GM19463 (cell line): ENCODE results near the gene AFF4.
"Not testable (repeated sequence)": the region's sequence is repeated elsewhere in the genome, so short reads cannot be mapped to it uniquely, and the experiment has no call there.

Source experiments
- ATAC-seq: cut with Tn5 transposase; IDR thresholded peaks from one replicate; pipeline ENCODE4 v1.9.1; 2021; ENCODE audit warnings: mild to moderate bottlenecking, moderate library complexity; ENCODE audit not compliant: unreplicated experiment

The AFF4 gene, protein sequence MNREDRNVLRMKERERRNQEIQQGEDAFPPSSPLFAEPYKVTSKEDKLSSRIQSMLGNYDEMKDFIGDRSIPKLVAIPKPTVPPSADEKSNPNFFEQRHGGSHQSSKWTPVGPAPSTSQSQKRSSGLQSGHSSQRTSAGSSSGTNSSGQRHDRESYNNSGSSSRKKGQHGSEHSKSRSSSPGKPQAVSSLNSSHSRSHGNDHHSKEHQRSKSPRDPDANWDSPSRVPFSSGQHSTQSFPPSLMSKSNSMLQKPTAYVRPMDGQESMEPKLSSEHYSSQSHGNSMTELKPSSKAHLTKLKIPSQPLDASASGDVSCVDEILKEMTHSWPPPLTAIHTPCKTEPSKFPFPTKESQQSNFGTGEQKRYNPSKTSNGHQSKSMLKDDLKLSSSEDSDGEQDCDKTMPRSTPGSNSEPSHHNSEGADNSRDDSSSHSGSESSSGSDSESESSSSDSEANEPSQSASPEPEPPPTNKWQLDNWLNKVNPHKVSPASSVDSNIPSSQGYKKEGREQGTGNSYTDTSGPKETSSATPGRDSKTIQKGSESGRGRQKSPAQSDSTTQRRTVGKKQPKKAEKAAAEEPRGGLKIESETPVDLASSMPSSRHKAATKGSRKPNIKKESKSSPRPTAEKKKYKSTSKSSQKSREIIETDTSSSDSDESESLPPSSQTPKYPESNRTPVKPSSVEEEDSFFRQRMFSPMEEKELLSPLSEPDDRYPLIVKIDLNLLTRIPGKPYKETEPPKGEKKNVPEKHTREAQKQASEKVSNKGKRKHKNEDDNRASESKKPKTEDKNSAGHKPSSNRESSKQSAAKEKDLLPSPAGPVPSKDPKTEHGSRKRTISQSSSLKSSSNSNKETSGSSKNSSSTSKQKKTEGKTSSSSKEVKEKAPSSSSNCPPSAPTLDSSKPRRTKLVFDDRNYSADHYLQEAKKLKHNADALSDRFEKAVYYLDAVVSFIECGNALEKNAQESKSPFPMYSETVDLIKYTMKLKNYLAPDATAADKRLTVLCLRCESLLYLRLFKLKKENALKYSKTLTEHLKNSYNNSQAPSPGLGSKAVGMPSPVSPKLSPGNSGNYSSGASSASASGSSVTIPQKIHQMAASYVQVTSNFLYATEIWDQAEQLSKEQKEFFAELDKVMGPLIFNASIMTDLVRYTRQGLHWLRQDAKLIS

DNA sequence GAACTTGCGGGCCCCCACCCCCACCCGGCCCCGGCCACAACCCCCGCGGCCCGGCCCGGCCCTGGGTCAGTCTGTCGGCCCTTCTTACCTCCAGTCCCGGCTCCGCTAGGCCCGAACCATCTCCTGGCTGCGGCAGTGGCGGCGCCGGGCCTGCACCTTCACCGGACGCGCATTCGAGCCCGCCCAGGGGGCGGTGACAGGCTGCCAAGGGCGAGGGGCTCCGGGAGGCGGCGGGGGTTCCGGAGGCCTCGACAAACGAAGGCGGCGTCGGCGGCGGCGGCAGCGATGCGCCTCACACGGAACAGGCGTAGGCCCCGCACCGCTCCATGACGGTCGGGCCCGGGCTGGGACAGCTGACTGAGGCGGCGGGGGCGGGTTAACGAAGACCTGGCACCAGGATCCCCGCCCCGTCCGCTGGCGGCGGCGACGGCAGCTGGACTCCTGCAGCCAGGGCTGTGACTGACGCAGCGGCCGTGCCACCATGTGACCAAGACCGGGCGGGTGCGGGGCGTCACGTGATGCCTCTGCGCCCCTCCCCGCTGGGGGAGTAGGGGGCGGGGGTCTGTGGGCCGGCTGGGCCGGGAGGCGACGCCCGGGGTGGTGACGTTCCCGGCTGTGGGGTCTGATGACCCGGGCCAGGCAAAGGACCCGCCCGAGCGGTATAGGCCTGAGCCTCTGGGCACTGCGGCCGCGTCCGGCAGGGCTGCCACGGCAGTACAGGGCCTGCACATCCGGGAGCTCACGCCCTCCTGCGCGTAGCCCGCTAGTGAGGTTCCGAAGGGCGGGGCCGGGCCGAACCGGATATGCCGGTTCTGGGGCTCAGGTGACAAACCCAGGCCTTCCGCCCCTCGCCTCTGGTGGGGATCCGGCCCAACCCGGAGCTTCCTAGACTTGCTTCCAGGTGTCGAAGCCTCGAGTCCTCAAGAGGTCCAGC, at the start of gene AFF4:
TSS of gene AFF4 (minus strand) at position 464 of the 934 bp plus-strand sequence. CDS start 26,445 bp downstream, outside the sequence.
- ATAC-seq = peak; percentile 95

DNA sequence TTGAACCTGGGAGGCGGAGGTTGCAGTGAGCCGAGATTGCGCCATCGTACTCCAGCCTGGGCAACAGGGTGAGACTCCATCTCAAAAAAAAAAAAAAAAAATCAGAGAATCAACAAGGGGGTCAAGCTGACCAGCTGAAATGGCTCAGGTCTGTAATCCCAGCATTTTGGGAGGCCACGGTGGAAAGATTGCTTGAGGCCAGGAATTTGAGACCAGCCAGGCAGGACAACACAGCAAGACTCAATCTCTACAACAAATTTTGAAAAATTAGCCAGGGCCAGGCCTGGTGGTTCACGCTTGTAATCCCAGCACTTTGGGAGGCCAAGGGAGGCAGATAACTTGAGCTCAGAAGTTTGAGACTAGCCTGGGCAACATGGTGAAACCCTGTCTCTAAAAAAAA, 45.0 kb upstream of the AFF4 start:
- not testable (repeated sequence) for ATAC-seq

DNA sequence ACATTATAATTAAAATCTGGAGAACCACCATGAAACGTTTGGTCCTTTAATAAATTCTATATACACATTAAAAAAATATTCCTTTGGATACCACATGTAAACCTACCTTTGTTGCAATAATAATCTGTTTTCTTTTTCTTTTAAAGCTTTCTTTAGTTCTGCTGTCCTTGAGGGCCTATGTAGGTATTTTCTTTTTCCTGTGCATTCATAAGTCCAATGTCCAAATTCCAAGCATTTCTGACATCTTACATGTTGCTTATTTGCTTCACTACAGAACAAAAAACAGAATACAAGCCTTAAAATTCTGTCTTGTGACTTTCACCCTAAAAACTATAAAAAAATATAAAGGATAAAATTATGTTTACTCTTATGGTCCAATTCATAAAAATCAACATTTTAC, 43.2 kb upstream of the AFF4 start:
- no peak for ATAC-seq

DNA sequence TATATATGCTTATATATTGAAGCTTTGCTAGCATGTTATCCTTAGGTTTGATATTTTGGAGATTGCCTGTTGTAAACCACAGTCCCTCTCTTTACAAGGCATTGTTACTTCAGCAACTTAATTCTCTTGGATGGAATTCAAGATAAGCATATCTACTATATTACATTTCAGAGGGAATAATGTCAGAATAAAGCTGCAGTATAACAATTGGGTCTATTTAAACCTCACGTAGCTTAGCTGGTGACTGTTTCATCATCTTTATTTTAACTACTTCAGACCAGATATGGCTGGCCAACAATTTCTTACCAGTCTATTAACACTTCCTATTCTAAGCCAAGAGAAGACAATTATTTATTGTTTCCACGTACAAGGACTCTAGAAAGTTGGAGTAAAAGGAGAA, 35.8 kb upstream of the AFF4 start:
- ATAC-seq = no peak

- ATAC-seq = no peak
These were observed 35.1 kb upstream of the AFF4 start for GRCh38 chr5:132998556-132998955.

- no peak for ATAC-seq
These were observed 32.9 kb upstream of the AFF4 start for GRCh38 chr5:132996307-132996706.

- no peak for ATAC-seq
These were observed 24.3 kb upstream of the AFF4 start for GRCh38 chr5:132987531-132988408.

DNA sequence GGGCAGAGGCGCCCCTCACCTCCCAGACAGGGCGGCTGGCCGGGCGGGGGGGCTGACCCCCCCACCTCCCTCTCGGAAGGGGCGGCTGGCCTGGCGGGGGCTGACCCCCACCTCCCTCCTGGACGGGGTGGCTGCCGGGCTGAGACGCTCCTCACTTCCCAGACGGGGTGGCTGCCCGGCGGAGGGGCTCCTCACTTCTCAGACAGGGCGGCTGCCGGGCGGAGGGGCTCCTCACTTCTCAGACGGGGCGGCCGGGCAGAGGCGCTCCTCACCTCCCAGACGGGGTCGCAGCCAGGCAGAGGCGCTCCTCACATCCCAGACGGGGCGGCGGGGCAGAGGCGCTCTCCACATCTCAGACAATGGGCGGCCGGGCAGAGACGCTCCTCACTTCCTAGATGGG, 19.5 kb upstream of the AFF4 start:
- not testable (repeated sequence) for ATAC-seq

DNA sequence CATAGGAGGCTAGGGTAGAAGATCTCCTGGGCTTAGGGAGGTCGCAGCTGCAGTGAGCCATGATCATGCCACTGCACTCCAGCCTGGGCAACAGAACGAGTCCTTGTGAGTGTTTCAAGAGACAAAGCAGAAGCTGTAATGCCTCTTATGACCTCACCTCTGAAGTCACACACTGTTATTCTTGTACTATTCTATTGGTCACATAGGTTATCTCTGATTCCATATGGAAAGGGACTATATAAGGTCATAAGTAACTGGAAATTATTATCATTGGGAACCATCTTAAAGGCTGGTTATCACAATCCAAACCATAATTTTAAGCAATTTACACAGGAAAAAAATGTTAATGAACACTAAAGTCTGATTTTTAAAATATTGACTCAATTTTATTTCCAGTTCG, 17.9 kb upstream of the AFF4 start:
- no peak for ATAC-seq

- ATAC-seq = no peak
These were observed 16.5 kb upstream of the AFF4 start for GRCh38 chr5:132979976-132980375.

- ATAC-seq = no peak
These were observed 16.0 kb upstream of the AFF4 start for GRCh38 chr5:132979367-132979940.

DNA sequence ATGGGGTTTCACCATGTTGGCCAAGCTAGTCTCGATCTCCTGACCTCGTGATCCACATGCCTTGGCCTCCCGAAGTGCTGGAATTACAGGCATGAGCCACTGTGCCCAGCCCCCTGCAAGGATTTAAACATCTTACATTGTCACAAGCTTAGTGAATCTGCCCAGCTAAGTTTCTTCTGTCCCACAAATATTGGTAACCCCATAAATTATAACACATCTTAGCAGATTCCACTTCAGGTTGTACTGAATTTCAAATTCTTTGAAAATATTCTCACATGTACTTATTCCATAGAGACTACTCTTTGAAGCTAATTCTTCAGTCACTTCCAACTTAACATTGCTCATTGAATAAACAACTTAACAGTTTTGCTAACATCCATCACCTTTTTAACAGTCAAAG, 13.4 kb upstream of the AFF4 start:
- no peak for ATAC-seq

DNA sequence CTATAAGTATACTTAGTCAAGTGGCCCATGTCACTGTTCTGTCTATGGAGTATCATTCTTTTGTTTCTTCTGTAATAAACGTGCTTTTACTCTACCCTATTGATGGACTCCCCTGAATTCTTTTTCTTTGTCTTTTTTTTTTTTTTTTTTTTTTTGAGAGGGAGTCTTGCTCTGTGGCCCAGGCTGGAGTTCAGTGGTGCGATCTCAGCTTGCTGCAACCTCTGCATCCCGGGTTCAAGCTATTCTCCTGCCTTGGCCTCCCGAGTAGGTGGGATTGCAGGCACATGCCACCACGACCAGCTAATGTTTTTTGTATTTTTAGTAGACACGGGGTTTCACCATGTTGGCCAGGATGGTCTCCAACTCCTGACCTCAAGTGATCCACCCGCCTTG, 9.0 kb upstream of the AFF4 start:
- not testable (repeated sequence) for ATAC-seq

GRCh38 chr5:132971483-132972435, 8.3 kb upstream of the AFF4 start:
- ATAC-seq = no peak

- no peak for ATAC-seq
These were observed 1.7 kb upstream of the AFF4 start for GRCh38 chr5:132965120-132965519.

- no peak for ATAC-seq
These were observed 909 bp downstream of the AFF4 start for GRCh38 chr5:132962429-132963021.

GRCh38 chr5:132961887-132962286, 1.5 kb downstream of the AFF4 start:
- ATAC-seq = no peak
